Neuronal stem cell (in vitro differentiated cells): ENCODE results near the gene CLDN16.

Experiments
- DNase-seq: peaks from one replicate; pipeline ENCODE4 v3.0.0-alpha.2; 2013; ENCODE audit warnings: low spot score
- H2AFZ ChIP-seq: one replicate; pipeline ENCODE4 v1.6.1; 2013; ENCODE audit warnings: mild to moderate bottlenecking, low read length, inconsistent platforms
- H2AK5ac ChIP-seq: 2 replicates; pipeline ENCODE4 v1.6.1; 2013; ENCODE audit warnings: low read depth, mild to moderate bottlenecking, inconsistent platforms, low read length, moderate library complexity, mixed read lengths
- H2BK120ac ChIP-seq: 2 replicates; pipeline ENCODE4 v1.6.1; 2013; ENCODE audit warnings: low read depth, mild to moderate bottlenecking, inconsistent platforms, low read length, moderate library complexity, mixed read lengths
- H2BK12ac ChIP-seq: one replicate; pipeline ENCODE4 v1.6.1; 2013; ENCODE audit warnings: low read length, inconsistent platforms
- H2BK15ac ChIP-seq: 2 replicates; pipeline ENCODE4 v1.6.1; 2013; ENCODE audit warnings: mild to moderate bottlenecking, low read length, inconsistent platforms, mixed read lengths
- H2BK5ac ChIP-seq: one replicate; pipeline ENCODE4 v1.6.1; 2013; ENCODE audit warnings: inconsistent platforms, mild to moderate bottlenecking, low read length, moderate library complexity
- H3K14ac ChIP-seq: one replicate; pipeline ENCODE4 v1.6.1; 2013; ENCODE audit warnings: low read length, inconsistent platforms
- H3K18ac ChIP-seq: 2 replicates; pipeline ENCODE4 v1.6.1; 2013; ENCODE audit warnings: low read length, inconsistent platforms
- H3K23ac ChIP-seq: 2 replicates; pipeline ENCODE4 v1.6.1; 2013; ENCODE audit warnings: low read depth, mild to moderate bottlenecking, mixed read lengths, low read length, inconsistent platforms; ENCODE audit not compliant: poor library complexity
- H3K27ac ChIP-seq: replicated peaks from 3 replicates; pipeline ENCODE4 v1.5.1; 2013; ENCODE audit warnings: low read length, inconsistent platforms
- H3K27me3 ChIP-seq, 3 experiments: 2 replicates each; pipeline ENCODE4 v1.6.1; 2013; ENCODE audit warnings: low read length in 3 of 3, mild to moderate bottlenecking in 2 of 3, inconsistent platforms in 1 of 3, low read depth in 1 of 3, mixed read lengths in 1 of 3, moderate library complexity in 1 of 3; ENCODE audit not compliant: control insufficient read depth in 3 of 3, insufficient read depth in 3 of 3
- H3K36me3 ChIP-seq, 2 donors: replicated peaks in 1 of 2; 2 replicates each; pipeline ENCODE4 v1.6.1; 2013; ENCODE audit warnings: low read length in 2 of 2; ENCODE audit not compliant: control insufficient read depth in 2 of 2, insufficient read depth in 2 of 2
- H3K4ac ChIP-seq: 2 replicates; pipeline ENCODE4 v1.6.1; 2013; ENCODE audit warnings: inconsistent platforms, mild to moderate bottlenecking, low read length, moderate library complexity
- H3K4me1 ChIP-seq, 2 donors: 1 replicate in 1 of 2; 2 replicates in 1 of 2; pipeline ENCODE4 v1.6.1; 2013; ENCODE audit warnings: low read length in 2 of 2, low read depth in 1 of 2; ENCODE audit not compliant: control insufficient read depth in 2 of 2, insufficient read depth in 1 of 2
- H3K4me2 ChIP-seq: one replicate; pipeline ENCODE4 v1.6.1; 2013; ENCODE audit warnings: mild to moderate bottlenecking, low read length, inconsistent platforms; ENCODE audit not compliant: insufficient read depth, poor library complexity, severe bottlenecking
- H3K4me3 ChIP-seq, 2 donors: 2 replicates each; pipeline ENCODE4 v1.5.1; 2013; ENCODE audit warnings: low read length in 2 of 2, mild to moderate bottlenecking in 2 of 2, inconsistent platforms in 1 of 2, moderate library complexity in 1 of 2
- H3K79me1 ChIP-seq: one replicate; pipeline ENCODE4 v1.6.1; 2013; ENCODE audit warnings: low read depth, mild to moderate bottlenecking, inconsistent platforms, low read length, moderate library complexity
- H3K9ac ChIP-seq: one replicate; pipeline ENCODE4 v1.6.1; 2013; ENCODE audit warnings: mild to moderate bottlenecking, low read depth, low read length, inconsistent platforms; ENCODE audit not compliant: poor library complexity
- H3K9me3 ChIP-seq, 2 donors: replicated peaks in 1 of 2; 2 replicates each; pipeline versions ENCODE3 to v1.6.1; 2013; ENCODE audit warnings: low read length in 2 of 2, mild to moderate bottlenecking in 2 of 2, inconsistent platforms in 1 of 2, low read depth in 1 of 2, mixed read lengths in 1 of 2, moderate library complexity in 1 of 2; ENCODE audit not compliant: control insufficient read depth in 2 of 2, insufficient read depth in 1 of 2
- H4K8ac ChIP-seq: one replicate; pipeline ENCODE4 v1.6.1; 2013; ENCODE audit warnings: low read depth, mild to moderate bottlenecking, inconsistent platforms, low read length, moderate library complexity
- H4K91ac ChIP-seq: one replicate; pipeline ENCODE4 v1.6.1; 2013; ENCODE audit warnings: low read length, low read depth, mild to moderate bottlenecking, inconsistent platforms; ENCODE audit not compliant: poor library complexity
- WGBS, 2 donors: extraction: QIAGEN DNeasy Blood & Tissue Kit; methylation state at CpG; one replicate each; pipeline ENCODE4 v1.1.7; 2013; ENCODE audit warnings: missing lambda C conversion rate in 2 of 2, mixed read lengths in 1 of 2; ENCODE audit not compliant: insufficient read length in 2 of 2, insufficient replicate concordance in 1 of 2; ENCODE audit errors: extremely low coverage in 2 of 2; 5-methylcytosine and 5-hydroxymethylcytosine counted together

Gene CLDN16

GRCh38 chr3:190442240-190442639 is 54.3 kb downstream of the CLDN16 start:
- Histone ChIP-seq H3K4ac (no peak overlapping the region), H3K23ac (no peak overlapping the region), H3K4me1 (no peaks in the 10 kb centered on the region), H3K36me3 (no peaks in the 10 kb centered on the region), H4K8ac (no peak overlapping the region), H2BK15ac (no peak overlapping the region), H3K4me3 (no peak overlapping the region), H3K14ac (no peak overlapping the region), H2BK120ac (no peak overlapping the region), H2BK5ac (no peak overlapping the region), H3K18ac (no peak overlapping the region), H3K27ac (no peak overlapping the region), H3K9ac (no peak overlapping the region), H2AK5ac (no peak overlapping the region), H3K27me3 (no peaks in the 10 kb centered on the region), H3K9me3 (no peaks in the 10 kb centered on the region), H3K79me1 (no peaks in the 10 kb centered on the region), H4K91ac (no peak overlapping the region), H2AFZ (no peak overlapping the region), H3K4me2 (no peak overlapping the region), H2BK12ac (no peak overlapping the region)
- no peak for DNase-seq
- no CpG with 5 or more reads among the region's 1 CpG for WGBS, 2 donors

- no peak overlapping the region for H2AFZ ChIP-seq
Measured at GRCh38 chr3:190443257-190443656, 55.3 kb downstream of the CLDN16 start.

GRCh38 chr3:190444006-190444405 is 56.0 kb downstream of the CLDN16 start:
- WGBS, 2 donors, result no CpG with 5 or more reads among the region's 6 CpGs
- no peak for DNase-seq
- H3K36me3 ChIP-seq, result no peaks in the 10 kb centered on the region

More at GRCh38 chr3:190443257-190443656, 55.3 kb downstream of the CLDN16 start:
- Histone ChIP-seq H3K4me3 (no peak overlapping the region), H2BK120ac (no peak overlapping the region), H3K4me1 (no peaks in the 10 kb centered on the region), H2BK15ac (no peak overlapping the region), H3K79me1 (no peaks in the 10 kb centered on the region), H4K91ac (no peak overlapping the region), H2AK5ac (no peak overlapping the region), H2BK5ac (no peak overlapping the region), H3K9me3 (no peaks in the 10 kb centered on the region), H3K23ac (no peak overlapping the region), H3K36me3 (no peaks in the 10 kb centered on the region), H3K4ac (no peak overlapping the region), H3K18ac (no peak overlapping the region), H3K27ac (no peak overlapping the region), H4K8ac (no peak overlapping the region), H3K14ac (no peak overlapping the region), H3K9ac (no peak overlapping the region), H3K27me3 (no peaks in the 10 kb centered on the region), H2BK12ac (no peak overlapping the region), H3K4me2 (no peak overlapping the region)
- 100% methylated on average over 1 of the region's 3 CpGs for WGBS, 2 donors
- no peak for DNase-seq

GRCh38 chr3:190444576-190445145 is 56.7 kb downstream of the CLDN16 start:
- no peak overlapping the region for H3K4ac ChIP-seq
- no peak overlapping the region for H3K23ac ChIP-seq
- DNase-seq, result no peak
- no peak overlapping the region for H3K4me2 ChIP-seq
- no peaks in the 10 kb centered on the region for H3K9me3 ChIP-seq
- no peak overlapping the region for H2BK15ac ChIP-seq
- no peak overlapping the region for H3K27ac ChIP-seq
- no peak overlapping the region for H2AK5ac ChIP-seq
- H3K36me3 ChIP-seq, result no peaks in the 10 kb centered on the region
- H3K4me3 ChIP-seq, result no peak overlapping the region
- H3K27me3 ChIP-seq, result no peaks in the 10 kb centered on the region
- H3K18ac ChIP-seq, result no peak overlapping the region
- H3K4me1 ChIP-seq, result no peaks in the 10 kb centered on the region
- no peak overlapping the region for H3K14ac ChIP-seq
- no peak overlapping the region for H2BK120ac ChIP-seq
- no peak overlapping the region for H2AFZ ChIP-seq
- H2BK12ac ChIP-seq, result no peak overlapping the region
- no CpG with 5 or more reads among the region's 3 CpGs for WGBS, 2 donors
- H4K8ac ChIP-seq, result no peak overlapping the region
- no peak overlapping the region for H4K91ac ChIP-seq
- H3K9ac ChIP-seq, result no peak overlapping the region
- H3K79me1 ChIP-seq, result no peaks in the 10 kb centered on the region
- H2BK5ac ChIP-seq, result no peak overlapping the region

More at GRCh38 chr3:190444006-190444405, 56.0 kb downstream of the CLDN16 start:
- H3K79me1 ChIP-seq, result no peaks in the 10 kb centered on the region
- no peak overlapping the region for H3K4ac ChIP-seq
- H3K27ac ChIP-seq, result no peak overlapping the region
- no peak overlapping the region for H2BK120ac ChIP-seq
- H3K18ac ChIP-seq, result no peak overlapping the region
- no peak overlapping the region for H2BK5ac ChIP-seq
- H3K14ac ChIP-seq, result no peak overlapping the region
- H3K4me3 ChIP-seq, result no peak overlapping the region
- no peak overlapping the region for H2BK12ac ChIP-seq
- no peak overlapping the region for H3K4me2 ChIP-seq
- no peak overlapping the region for H3K23ac ChIP-seq
- no peak overlapping the region for H2AFZ ChIP-seq
- H3K4me1 ChIP-seq, result no peaks in the 10 kb centered on the region
- no peak overlapping the region for H4K8ac ChIP-seq
- no peak overlapping the region for H3K9ac ChIP-seq
- no peak overlapping the region for H4K91ac ChIP-seq
- no peak overlapping the region for H2AK5ac ChIP-seq
- no peaks in the 10 kb centered on the region for H3K9me3 ChIP-seq
- no peak overlapping the region for H2BK15ac ChIP-seq
- no peaks in the 10 kb centered on the region for H3K27me3 ChIP-seq
